Stimulated activated CD8-positive, alpha-beta memory T cell treated with anti-CD3 and anti-CD28 coated beads, Interleukin-4, amount 100 ng/mL, for 4 hours (primary cell): ENCODE measurements around the gene HACD2.

Source experiments
- DNase-seq, 2 donors: peaks; one replicate each; pipeline ENCODE4 v3.0.0-alpha.2; 2020; ENCODE audit warnings: low read depth in 2 of 2, low spot score in 1 of 2

The HACD2 gene, protein sequence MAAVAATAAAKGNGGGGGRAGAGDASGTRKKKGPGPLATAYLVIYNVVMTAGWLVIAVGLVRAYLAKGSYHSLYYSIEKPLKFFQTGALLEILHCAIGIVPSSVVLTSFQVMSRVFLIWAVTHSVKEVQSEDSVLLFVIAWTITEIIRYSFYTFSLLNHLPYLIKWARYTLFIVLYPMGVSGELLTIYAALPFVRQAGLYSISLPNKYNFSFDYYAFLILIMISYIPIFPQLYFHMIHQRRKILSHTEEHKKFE

DNA sequence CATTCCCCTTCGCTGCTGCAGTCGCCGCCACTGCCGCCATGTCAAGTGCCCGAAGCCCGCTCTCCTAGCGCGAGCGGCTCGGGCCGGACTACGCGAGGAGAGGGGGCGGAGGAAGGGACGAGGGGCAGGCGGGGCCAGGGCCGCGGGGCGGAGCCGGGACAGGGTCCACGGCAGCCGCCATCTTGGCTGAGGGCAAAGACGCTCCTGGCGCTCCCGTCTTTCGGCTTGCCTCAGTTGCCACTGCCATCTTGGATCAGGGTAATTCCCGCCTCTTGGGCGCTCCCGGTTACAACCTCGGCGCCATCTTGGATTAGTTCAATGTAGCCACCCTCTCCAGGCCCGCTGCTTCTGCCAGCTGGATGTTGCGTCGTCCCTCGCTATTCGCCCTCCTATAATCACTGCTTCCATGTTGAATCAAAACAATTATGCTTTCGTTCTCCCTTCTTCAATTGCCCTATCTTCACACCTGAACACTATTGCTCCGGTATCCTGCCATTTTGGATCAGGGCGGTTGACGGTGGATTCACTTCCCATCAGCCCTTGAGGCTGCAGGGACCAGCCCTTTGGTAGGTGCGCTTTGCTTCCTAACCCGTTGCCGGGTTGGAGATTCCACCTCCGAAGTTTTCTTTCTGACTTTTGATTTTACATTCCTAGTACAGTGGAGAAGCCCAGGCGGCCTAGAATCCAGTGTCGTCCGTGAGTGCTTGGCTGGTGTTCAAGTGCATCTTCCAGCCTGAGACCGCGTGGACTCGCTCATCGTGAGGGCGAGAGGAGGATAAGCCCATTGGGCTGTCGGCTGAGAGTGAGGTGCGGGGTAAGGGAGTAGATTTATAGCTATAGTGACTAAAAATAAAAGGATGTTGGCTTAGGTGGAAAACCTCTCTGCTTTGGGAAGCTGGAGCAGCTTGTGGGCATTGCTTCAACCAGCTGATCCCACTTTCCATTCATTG lies at the start of gene HACD2:
HACD2 (minus strand) TSS at position 66 of the 950 bp plus-strand sequence; CDS start at position 40, 26 bp downstream.
- peak; percentile 83 to 90 for DNase-seq

DNA sequence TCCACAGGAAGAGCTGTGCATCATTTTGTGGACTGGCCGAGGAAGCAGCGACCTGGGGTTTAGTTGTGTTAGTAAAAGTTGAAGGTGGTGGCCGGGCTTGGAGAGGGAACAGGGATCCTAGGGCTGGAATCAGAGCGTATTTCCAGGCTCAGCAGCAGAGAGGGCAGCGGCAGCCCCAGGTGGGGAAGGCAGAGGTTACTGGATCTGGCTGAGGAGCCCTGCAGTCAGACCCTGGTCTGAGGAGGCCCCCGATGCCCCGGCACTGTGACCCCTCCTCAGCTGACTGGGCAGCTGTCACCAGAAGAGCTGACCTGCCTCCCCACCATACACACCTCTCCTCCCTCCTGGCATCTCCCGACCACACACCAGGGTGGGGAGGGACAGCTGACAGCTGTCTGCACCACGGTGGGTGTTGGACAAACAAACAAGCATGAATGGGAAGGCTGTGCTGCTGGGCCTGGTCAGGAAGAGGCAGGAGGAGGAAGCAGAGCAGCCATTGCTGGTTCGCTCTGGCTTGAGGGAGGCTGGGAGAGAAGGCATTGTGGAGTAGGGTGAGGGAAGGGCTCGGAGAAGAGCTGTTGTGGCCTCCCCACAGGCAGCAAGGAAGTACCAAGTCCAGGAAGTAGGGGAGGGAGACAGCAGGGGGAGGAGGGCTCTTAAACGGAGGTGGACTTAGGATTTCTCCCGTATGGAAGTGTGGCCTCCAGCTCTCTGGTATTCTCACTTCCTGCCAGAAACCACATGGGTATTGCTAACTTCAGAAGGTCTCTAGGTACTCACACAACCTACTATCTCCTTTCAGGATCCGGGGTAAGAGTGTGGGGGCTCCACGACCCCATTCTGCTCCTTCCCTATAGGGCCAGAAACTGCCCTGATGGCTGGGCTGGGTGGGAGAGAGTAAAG lies 49.5 kb upstream of the HACD2 start:
- no peak for DNase-seq

DNA sequence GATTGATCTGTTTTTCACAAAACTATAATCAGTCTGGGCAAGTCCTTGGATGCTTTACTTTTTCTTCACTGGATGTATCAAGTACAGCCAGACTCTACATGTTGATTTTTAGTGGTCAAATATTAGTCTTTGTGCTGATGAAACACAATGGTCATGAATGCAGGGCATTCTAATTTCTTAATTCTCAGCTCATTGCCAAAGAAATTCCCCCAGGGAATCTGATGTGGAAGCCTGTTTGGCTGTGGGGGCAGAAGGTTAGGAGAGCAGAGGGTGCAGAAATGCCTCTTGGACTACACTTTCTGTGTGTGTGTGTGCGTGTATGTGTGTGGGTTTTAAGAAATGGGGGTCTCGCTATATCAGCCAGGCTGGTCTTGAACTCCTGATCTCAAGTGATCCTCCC lies 48.7 kb upstream of the HACD2 start:
- DNase-seq: no peak

DNA sequence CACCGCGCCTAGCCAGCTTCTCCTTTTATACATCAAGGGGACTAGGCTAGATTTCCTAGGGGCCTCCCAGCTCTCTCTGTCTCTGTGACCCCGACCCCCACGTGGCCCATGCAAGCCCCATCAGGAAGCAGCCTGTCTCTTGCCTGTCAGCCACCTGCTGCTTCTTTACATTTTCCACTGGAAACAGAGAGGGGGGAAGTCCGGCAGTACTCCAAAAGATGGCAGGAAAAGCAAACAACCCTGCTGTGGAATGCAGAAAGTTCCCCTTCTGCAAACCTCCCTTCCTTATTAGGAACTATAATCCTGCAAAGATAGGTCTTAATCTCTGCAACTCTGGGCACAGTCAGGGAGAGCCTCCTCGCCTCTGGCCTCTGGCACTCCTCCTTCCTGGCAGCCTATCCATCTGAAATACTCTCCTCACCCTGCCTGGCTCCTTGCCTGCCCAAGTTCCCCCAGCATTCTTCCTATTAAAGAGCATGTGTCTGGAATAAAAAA lies 47.4 kb upstream of the HACD2 start:
- DNase-seq: no peak

DNA sequence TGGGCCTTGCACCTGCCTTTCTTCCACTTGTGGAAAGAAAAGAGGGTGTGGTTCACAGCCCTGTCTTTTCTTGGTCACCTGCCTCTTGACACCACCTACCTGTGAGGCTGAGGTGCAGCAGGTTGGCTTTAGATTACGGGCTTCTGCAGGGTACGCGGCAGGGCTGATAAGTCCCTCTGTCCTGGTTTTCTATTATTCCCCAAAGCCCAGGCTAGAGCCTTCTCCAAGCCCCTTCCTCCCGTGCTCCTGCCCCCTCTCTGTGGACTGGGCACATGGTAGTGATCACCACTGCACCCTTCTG lies 44.8 kb upstream of the HACD2 start:
- DNase-seq: no peak

DNA sequence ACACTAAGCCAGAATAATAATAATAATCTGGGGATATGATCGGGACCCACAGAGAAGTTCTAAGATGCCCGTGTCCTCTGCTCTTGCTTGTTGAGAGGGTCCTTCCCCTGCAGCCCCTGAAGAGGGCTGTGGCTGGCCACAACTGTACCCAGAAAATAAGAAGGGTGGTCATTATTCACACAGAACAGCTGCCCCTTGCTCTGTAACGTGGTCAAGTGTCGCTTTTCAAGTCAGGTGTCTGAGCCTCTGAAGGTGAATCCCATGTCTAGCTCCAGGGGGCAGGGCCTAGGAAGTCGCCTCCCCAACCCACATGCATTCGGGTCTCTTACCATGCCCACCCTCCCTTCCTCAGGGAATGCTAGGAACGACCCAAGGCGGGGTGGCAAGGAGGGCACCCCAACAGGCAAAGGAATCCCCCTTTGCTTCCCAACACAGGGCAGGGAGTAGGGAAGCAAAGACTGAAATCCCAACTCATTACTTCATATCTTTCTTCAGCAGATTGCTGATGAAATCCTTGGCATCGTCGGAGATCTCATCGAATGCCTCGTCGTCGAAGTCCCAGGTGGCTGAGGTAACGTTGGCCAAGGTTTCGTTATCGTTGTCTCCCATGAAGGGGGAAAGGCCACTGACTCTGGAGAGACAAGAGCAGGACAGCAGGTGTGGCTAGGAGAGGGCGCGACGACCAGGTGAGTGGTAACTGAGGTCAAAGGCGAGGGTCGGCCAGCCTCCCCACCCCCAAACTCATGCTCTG lies 44.3 kb upstream of the HACD2 start:
- no peak for DNase-seq

DNA sequence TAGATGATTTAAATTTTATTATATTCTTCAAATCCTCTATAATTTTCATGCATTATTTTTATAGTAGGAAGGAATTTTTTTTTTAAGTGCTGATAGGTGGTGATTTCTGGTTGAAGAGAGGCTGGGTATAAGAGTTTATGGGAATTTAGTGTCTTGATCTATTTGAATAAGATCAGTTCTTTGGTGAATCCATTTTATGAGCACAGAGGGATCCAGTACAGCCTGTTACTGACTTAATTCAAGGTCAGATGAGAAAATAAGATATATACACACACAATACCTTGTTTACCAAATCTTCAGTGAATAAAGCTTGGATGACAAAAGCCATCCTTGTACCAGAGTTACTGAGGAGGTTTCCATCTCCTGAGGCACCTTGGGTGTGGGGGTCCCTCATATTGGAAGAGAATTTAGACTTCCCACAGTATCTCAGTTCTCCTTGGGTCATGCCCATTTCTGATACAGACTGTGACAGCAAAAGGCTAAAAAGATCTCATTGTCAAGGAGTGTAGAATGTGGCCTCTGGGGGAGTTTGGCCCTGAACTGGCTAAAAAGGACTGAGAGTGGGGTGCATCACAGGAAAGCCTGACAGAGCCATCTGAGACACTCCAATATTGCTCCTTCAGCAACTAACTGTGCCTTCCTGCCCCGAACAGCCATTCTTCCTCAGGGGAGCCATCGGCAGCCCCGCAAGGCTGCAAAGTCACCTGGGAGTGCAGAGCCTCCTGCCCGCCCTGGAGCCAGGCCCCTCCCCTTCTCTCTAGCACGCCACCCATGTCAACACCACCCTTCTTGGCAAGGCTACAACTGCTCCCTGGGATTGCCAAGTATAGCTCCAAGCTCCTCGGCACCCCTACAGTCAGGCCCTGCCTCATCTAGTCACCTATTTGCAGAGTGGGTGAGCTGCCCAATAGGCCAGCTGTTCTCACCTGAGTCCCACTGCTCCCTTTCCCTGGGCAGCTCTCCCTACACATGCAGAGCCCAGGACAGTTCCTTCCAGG lies 43.1 kb upstream of the HACD2 start:
- no peak for DNase-seq

DNA sequence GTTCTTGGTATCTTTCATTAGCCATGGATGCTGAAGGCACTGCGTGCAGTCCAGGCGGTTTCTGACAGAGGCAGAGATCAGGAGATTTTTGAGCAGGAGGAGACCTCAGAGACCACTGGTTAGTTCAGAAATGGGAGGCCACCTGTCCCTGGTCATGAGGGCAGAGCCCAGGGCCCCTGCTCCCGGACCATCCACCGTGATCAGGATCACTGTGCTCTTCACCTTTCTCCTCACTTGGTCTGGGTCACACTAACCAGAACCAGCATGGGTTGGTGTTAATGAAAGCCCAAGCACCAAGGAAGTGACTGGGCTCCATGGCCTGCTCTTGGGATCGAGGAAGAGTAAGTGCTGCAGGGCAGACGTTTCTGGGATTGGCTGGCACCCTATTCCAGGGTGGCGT lies 42.0 kb upstream of the HACD2 start:
- DNase-seq: no peak

DNA sequence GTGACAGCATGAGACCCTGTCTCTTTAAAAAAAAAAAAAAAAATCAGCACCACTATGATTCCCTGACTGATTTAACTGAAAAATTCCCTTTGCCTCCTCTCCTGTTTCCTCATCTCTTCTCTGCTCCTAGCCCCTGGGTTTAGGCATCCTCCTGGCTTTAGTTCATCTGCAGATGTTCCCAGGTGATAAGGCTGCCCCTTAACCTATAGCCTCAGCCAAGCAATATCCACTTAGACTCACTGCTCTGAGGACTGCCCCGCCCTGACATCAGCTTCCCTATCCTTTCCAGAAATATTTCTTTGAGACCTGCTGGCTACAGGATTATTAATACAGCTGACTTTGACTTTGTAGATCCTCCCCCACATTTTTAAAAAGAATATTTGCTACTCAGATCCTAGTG lies 39.4 kb upstream of the HACD2 start:
- no peak for DNase-seq

DNA sequence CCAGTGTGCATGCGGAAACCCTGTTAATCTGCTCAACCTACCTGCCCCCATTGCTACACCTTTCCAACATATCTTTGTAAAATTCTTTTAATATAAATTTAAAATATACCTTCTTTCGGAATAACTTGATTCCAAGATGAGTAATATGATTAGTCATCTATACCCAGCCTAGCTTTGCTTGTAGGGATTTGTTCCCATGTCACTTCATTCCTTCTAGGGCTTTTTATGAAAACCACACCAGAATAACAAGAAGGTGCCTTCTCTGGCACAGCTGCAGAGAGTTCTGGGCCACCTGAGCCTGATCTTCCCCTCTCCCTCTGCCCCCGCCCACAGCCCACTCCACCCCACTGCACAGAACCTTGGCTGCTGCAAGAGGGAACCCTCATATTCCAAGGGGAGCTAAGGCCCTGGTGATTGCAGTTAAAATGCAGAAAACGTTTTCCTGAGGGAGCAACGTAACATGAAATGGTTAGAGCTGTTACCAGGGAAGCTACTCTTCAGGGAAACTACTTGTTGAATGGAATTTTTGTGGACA lies 38.6 kb upstream of the HACD2 start:
- DNase-seq: no peak

DNA sequence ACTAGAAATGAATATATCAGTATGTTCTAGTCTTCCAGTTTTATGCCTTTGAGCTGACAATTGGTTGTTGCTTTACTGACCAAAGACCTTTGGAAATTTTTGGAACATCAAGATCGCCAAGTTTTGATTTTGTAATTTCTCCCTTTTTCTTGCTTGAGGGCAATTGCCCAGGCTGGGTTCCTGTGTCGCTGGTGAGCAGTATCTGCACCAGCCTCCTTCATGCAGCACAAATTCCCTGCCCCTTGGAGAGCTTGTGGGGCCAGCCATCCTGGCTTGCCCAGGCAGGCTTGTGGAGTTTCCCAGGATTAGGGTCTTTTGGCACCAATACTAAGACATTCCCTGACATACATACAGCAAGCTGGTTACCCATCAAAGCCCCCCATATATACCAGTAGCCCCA lies 37.9 kb upstream of the HACD2 start:
- DNase-seq: no peak

DNA sequence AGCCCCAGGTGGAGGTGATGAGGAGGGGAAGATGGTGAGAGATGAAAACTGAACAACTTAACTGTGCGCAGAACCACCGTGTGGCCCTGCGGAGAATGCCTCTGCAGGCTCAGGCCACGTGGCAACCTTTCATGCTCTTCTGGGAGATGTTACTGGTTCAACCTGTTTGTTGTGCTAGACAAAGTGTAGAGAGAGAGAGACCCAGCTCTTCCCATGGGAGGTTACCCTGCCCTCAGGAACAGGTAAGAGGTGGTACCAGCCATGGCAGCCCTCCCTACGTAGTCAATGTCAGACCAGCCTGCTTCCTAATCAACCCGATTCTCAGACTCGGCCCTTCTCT lies 37.0 kb upstream of the HACD2 start:
- DNase-seq: no peak

DNA sequence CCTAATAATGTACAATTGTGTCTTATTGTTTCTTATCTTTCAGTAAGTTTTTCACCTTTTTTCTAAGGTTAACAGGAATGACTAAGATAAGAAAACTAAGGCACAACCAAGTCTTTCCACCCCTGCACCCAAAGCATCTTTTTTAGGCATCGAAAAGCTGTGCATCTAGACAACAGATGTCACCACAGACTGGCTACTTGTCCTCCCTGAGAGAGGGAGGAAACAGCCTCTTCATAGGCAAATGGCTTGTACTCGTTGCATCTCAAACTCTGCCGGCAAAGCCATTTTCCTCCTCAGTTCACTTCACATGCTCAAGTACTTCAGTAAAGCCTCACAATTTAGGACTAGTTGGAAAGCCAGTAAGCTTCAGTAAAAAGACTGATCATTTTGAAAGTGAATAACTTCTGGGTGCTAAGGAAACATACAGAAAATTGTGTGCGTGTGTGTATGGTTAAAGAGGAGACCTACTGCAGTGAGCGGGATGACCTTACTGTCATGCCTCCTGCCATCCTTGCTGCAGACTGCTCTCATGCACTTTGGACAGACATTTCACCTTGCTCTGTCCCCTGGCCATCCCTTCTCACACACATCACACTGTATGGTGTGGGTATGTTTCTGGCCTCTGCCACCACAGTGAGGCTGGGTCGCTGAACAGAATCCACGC lies 36.5 kb upstream of the HACD2 start:
- DNase-seq: no peak

DNA sequence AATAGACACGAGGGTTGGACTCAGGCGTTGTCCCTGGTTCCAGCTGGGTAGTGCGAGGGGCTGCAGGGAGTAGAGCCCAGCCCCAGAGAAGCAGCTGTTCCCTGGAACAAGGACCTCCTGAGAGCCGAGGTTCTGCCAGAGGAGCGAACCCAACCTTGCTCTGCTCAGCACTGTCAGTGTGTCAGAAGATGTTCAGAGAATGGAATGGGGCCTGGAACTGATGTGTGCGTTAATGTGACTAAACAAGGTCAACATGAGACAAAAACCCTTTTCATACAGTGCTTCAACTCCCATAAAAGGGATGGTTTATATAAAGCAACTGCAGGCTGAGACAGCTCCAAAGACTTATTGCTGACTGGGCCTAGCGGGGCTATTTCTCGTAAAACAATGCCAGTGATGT lies 35.5 kb upstream of the HACD2 start:
- no peak for DNase-seq

DNA sequence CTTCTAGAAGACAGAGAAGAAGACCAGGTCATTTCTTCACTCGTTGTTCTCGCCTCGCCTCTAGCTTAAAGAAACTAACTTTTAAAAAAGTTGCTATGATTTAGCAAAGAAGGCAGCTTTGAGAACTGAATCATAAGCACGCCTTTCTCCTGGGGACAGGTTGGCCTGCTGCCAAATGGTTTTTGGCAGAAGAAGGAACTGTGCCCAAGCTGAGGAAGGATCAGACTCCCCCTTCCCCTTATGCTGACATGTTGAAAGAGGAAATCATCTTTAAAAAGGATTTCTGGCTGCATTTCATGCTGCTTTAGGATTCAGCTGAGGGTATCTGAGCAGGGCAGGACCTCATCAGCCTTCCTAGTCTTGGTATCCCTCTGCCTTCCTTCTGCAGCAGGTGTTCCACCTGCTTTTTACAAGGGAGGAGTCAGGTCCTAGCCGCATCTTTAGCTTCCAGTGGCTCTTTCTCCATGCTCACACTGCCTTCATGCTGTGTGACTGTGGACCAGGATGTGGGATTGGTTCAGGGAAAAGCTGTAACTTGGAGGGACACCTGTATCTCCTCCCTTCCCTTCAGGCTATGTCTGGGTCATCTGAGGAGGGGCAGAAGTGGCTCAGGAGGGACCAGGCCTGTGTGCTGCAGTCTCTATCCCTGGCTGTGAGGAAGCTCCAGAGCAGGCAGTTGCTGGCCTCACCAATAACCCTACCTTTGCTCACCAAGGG lies 34.1 kb upstream of the HACD2 start:
- DNase-seq: no peak

DNA sequence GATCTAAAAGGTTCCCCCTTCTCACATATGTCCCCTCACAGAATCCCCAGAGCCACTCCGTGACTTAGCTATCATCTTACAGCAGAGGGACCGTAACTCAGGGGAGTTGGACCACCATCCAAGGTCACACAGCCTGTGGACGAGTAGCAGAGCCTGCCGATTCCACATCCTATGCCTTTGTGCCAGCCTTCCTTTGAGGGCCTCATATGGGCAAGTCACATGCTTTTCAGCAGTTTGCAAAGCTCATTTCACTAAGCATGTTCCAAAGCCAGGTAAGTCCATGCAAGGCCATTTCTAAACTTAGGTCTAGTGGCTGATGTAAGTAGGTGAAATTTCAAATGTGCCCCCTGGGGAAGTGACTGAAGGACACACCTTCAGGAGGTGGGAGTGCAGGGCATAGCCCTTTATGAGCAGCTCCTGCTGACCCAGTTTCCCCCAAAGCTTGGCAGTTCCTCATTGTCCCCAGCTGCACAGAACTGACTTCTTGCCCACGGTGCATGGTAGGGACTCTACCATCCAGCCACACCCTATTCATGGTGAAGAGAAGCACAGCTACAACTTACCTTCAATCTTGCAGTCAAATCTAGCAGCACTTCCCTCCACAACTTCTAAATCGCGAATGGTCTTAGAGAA lies 33.3 kb upstream of the HACD2 start:
- DNase-seq: no peak

DNA sequence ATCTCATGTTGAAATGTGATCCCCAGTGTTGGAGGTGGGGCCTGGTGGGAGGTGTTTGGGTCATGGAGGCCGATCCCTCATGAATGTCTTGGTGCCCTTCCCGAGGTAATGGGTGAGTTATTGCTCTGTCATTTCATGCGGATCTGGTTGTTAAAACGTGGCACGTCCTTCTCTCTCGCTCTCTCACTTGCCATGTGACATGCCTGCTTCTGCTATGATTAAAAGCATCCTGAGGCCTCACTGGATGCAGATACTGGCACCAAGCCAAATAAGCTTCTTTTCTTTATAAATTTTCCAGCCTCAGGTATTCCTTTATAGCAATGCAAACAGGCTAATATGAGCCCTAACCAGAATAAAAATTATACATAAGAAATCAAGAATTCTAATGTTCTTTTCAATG lies 31.7 kb upstream of the HACD2 start:
- DNase-seq: no peak

DNA sequence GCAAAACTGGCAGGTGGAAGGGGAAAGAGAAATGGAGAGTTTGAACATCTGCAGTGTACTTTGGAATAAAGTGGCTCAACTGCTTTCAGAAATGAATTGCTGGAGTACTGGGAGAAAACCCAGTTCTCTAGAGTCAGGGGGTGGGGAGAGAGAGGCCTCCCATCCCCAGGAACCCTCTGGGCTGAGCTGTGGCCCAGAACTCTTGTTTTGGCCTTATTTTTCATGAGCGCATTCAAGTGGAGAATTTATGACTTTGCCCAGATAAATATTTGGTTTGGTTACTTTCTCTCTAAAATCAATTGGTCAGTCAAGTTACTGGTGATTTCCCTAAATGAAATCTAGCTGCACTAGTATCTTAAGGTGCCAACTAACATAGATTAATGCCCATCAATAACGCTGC lies 28.7 kb upstream of the HACD2 start:
- DNase-seq: no peak
